ENCODE data around the gene ABL1. TPM values are rescaled to one million over a fixed set of nuclear protein-coding genes. Genes with fewer than 3 reads are reported as not detected.

The ABL1 gene
- total RNA-seq, 4 donors from 2014 or later = 58.0 to 105 (median 78.6) TPM

GRCh38 chr9:130903194-130904069 lies 68.4 kb downstream of the ABL1 start:
- Histone ChIP-seq H3K27me3 (peaks cover 0 to 79% of the 10 kb centered on the region in 2 donors), H3K4me3 (no peak overlapping the region), H3K9me3 (no peaks in the 10 kb centered on the region), H3K4me1 (no peaks in the 10 kb centered on the region), H3K36me3 (no peaks in the 10 kb centered on the region), H3K27ac (no peak overlapping the region)
- 65 to 67% methylated on average over 10 to 22 of the region's 25 CpGs for WGBS, 2 donors
- no peak for DNase-seq (ENCODE audit: low spot score in 2 of 2)
- TF ChIP-seq EP300 (IDR thresholded peaks at IDR 0.05) (no peak), POLR2A (IDR thresholded peaks at IDR 0.05) (no peak), CTCF (IDR thresholded peaks at IDR 0.05) (no peak)

- Histone ChIP-seq H3K9me3 (no peaks in the 10 kb centered on the region), H3K27ac (no peak overlapping the region), H3K4me3 (no peak overlapping the region), H3K27me3 (peaks cover 0 to 74% of the 10 kb centered on the region in 2 donors), H3K4me1 (no peaks in the 10 kb centered on the region), H3K36me3 (no peaks in the 10 kb centered on the region)
- WGBS, 2 donors = 83% methylated on average over 40 to 48 of the region's 48 CpGs
- no peak for TF ChIP-seq CTCF (IDR thresholded peaks at IDR 0.05)
- no peak for TF ChIP-seq EP300 (IDR thresholded peaks at IDR 0.05)
- TF ChIP-seq POLR2A (IDR thresholded peaks at IDR 0.05) = no peak
- DNase-seq (ENCODE audit: low spot score in 2 of 2) = no peak
Observed at GRCh38 chr9:130904070-130905044, 69.3 kb downstream of the ABL1 start.

- 88 to 90% methylated on average over 24 of the region's 24 CpGs for WGBS, 2 donors
- no peak for DNase-seq (ENCODE audit: low spot score in 2 of 2)
- H3K27me3 ChIP-seq = peaks cover 0 to 64% of the 10 kb centered on the region in 2 donors
- H3K4me3 ChIP-seq = no peak overlapping the region
- H3K9me3 ChIP-seq = no peaks in the 10 kb centered on the region
- H3K4me1 ChIP-seq = no peaks in the 10 kb centered on the region
- no peak for TF ChIP-seq POLR2A (IDR thresholded peaks at IDR 0.05)
- no peak for TF ChIP-seq CTCF (IDR thresholded peaks at IDR 0.05)
- no peak for TF ChIP-seq EP300 (IDR thresholded peaks at IDR 0.05)
- H3K36me3 ChIP-seq = no peaks in the 10 kb centered on the region
- no peak overlapping the region for H3K27ac ChIP-seq
Observed at GRCh38 chr9:130905125-130905901, 70.3 kb downstream of the ABL1 start.

- Histone ChIP-seq H3K4me3 (no peak overlapping the region), H3K36me3 (no peaks in the 10 kb centered on the region), H3K27me3 (peaks cover 0 to 59% of the 10 kb centered on the region in 2 donors), H3K9me3 (no peaks in the 10 kb centered on the region), H3K27ac (no peak overlapping the region), H3K4me1 (no peaks in the 10 kb centered on the region)
- no peak for DNase-seq (ENCODE audit: low spot score in 2 of 2)
- TF ChIP-seq EP300 (IDR thresholded peaks at IDR 0.05) (no peak), POLR2A (IDR thresholded peaks at IDR 0.05) (no peak), CTCF (IDR thresholded peaks at IDR 0.05) (no peak)
- WGBS, 2 donors = 69 to 71% methylated on average over 16 to 24 of the region's 24 CpGs
Observed at GRCh38 chr9:130905902-130906734, 71.1 kb downstream of the ABL1 start.
